Heart left ventricle (tissue), 16 donors: Measurements from ENCODE around the gene ADO. TPM values are rescaled to one million over a fixed set of nuclear protein-coding genes. Genes with fewer than 3 reads are reported as not detected.

Experiments used
- ATAC-seq, 4 donors: fragments of 200-7000 bp; cut with Tn5 transposase; one replicate each; pipeline ENCODE4 v1.9.1; 2020 to 2022; ENCODE audit warnings: moderate library complexity in 4 of 4, mild to moderate bottlenecking in 3 of 4, moderate number of reproducible peaks in 1 of 4
- DNase-seq, 5 donors: peaks; one replicate each; pipeline ENCODE4 v3.0.0-alpha.2; 2020
- H3K27ac ChIP-seq, 12 donors: fragments of 200-600 bp; sonication (generic) in 4 of 12; one replicate each; pipeline versions ENCODE4 v1.5.0 to v1.8.0; 2016 to 2022; ENCODE audit warnings: mild to moderate bottlenecking in 2 of 12
- H3K27me3 ChIP-seq, 9 donors: fragments of 200-600 bp; sonication (generic) in 2 of 9; one replicate each; pipeline versions ENCODE4 v1.5.1 to v1.8.0; 2016 to 2022; ENCODE audit warnings: mild to moderate bottlenecking in 3 of 9
- H3K36me3 ChIP-seq, 9 donors: fragments of 200-600 bp; sonication (generic) in 2 of 9; one replicate each; pipeline versions ENCODE4 v1.5.0 to v1.8.0; 2018 to 2022; ENCODE audit warnings: mild to moderate bottlenecking in 2 of 9
- H3K4me1 ChIP-seq, 12 donors: fragments of 200-600 bp; sonication (generic) in 4 of 12; one replicate each; pipeline versions ENCODE4 v1.5.0 to v1.8.0; 2016 to 2022; ENCODE audit warnings: mild to moderate bottlenecking in 3 of 12
- H3K4me3 ChIP-seq, 12 donors: fragments of 200-600 bp; sonication (generic) in 4 of 12; one replicate each; pipeline versions ENCODE4 v1.5.0 to v1.8.0; 2017 to 2022; ENCODE audit warnings: mild to moderate bottlenecking in 9 of 12, moderate library complexity in 4 of 12
- H3K9me3 ChIP-seq, 12 donors: fragments of 200-600 bp; sonication (generic) in 4 of 12; one replicate each; pipeline versions ENCODE4 v1.5.0 to v1.8.0; 2016 to 2022; ENCODE audit warnings: mild to moderate bottlenecking in 1 of 12
- POLR2A ChIP-seq, 2 donors: fragments of 450-650 bp; IDR thresholded peaks; one replicate each; pipeline ENCODE4 v1.6.1; 2017; ENCODE audit warnings: antibody characterized with exemption in 2 of 2, mild to moderate bottlenecking in 2 of 2, moderate library complexity in 2 of 2
- WGBS, 4 donors: extraction: QIAGEN DNeasy Blood & Tissue Kit in 2 of 4; methylation state at CpG; one replicate each; pipeline versions ENCODE4 v1.1.5 to v1.1.7; 2013 to 2018; 5-methylcytosine and 5-hydroxymethylcytosine counted together
- intact Hi-C, 10 donors: fragments of 100-400 bp; cut with DNase I; formaldehyde crosslinking; loops; one replicate each; pipeline versions ENCODE4 v1.11.1 to v1.14.2; 2022
- polyA plus RNA-seq, 2 donors: library from polyadenylated mRNA; stranded (reverse); fragments of 200-250 nt; gene quantifications; one replicate each; pipeline ENCODE4 v1.2.3, GENCODE V29; 2013
- total RNA-seq, 9 donors: library from RNA; depleted of rRNA in 2 of 9; stranded (reverse); fragments of >200 nt in 2 of 9; fragmentation: NEBNext Ultra II Directional in 3 of 9; extraction: Animal tissue kit (Norgen Biotek cat#: 25700) in 3 of 9; gene quantifications; one replicate each; pipeline versions ENCODE4 v1.1.0 to v1.2.4, GENCODE V29; 2016 to 2023
- TF ChIP-seq, protein P1 (sequence below), 12 donors: fragments of 200-600 bp; sonication (generic) in 4 of 12; IDR thresholded peaks; one replicate each; pipeline versions ENCODE4 v1.5.0 to v1.8.0; 2018 to 2022; ENCODE audit warnings: antibody characterized with exemption in 12 of 12, mild to moderate bottlenecking in 5 of 12
- donor health status: ischemic (EF 13 %, LVEDD 7.1; RV severe dilation, severe dysfunction).
- donor health status: healthy with polysubstance abuse.
- donor health status: DM: no; HTN: yes; CAD: no.
- donor health status: DM: no; HTN: no; CAD: no.
- donor health status: ischemic (EF 25% LVEDD 6.9; RV normal size, moderate dysfunction).
- donor health status: ischemic (EF 25% LVEDD 5.7; RV mildly dilated, moderate dysfunction).
- donor health status: healthy.
- donor health status: DM: yes; HTN: yes; CAD: no.
- donor health status: ischemic (EF 35%, LVEDD 5.7; RV mildly dilated, moderate dysfunction).
- donor health status: nonischemic (EF 11% LVEDD 7.7; RV severe dilation, severe dysfunction).
- donor health status: DM: yes; HTN: yes; CAD: no.
- donor health status: PGD.
- donor health status: ischemic (EF 29% LVEDD 5.4; RV normal size, mild dysfunction).
- donor health status: nonischemic (EF 23%, LVEDD 6.1; RV moderate dilation, normal function).

The ADO gene
- total and polyA plus RNA-seq, 11 donors = 7.6 to 35.5 (median 19.7) TPM

DNA sequence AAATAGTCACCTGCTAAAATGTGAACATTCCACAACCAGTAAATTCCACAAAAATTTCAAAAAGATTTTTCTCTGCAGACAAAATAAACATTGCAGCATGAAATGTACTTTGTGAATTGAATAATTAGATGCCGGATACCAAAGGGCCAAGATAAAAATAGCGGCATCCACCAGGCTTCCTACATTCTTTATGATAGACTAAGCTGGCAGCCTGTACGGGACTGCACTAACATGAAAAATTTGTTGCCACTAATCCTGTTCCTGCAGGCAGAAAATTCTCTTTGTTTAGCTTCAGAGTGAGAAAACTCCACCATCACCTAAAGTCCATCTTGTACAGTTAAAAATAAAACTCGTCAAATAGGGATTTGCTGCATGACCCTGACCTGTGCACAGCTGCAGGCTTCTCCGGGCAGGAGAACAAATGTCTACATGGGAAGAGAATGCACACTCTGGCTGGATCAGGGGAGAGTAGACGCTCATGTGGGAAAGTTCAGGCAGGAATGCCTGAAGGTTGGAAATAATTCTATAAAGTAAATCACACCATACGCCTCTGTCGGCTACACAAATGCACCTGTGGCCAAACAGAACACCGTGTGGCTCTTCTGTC is 15.6 kb upstream of the ADO start:
- peak; percentile 45 to 67 (median 58) for ATAC-seq
- intact Hi-C loops = no loop called here

DNA sequence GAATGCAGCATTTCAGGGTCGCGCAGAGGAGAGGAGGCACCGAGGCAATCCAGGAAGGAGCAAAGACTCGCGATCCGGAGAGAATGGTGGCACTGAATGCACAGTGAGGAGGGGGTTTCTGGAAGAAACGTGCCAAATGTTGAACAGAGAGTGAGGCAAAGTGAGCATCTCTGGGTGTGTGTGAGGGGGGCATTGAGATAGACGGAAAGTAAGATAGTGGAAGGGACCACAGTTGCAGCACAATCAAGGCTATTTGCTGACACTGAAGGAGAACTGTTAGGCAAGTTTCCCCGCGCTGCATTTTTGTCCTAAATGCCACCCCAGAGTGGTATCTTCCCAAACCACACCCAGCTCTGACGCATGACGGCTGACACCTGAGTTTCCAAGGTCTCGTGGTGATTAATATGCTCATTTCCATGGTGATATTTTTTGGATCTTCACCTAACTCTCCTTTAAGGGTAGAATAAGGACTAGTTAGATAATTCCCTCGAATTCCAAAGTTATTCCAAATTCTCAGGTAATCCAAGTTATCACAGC is 14.4 kb upstream of the ADO start:
- Histone ChIP-seq H3K4me3 (no peak overlapping the region), H3K4me1 (peaks cover 0 to 21% (median 6%) of the 10 kb centered on the region in 12 donors), H3K36me3 (no peaks in the 10 kb centered on the region), H3K27ac (no peak overlapping the region), H3K9me3 (peaks cover 0 to 7% (median under 1%) of the 10 kb centered on the region in 12 donors), H3K27me3 (no peaks in the 10 kb centered on the region)
- intact Hi-C loops = no loop called here
- TF ChIP-seq POLR2A (IDR thresholded peaks at IDR 0.05) = no peak
- TF ChIP-seq, protein P1, sequence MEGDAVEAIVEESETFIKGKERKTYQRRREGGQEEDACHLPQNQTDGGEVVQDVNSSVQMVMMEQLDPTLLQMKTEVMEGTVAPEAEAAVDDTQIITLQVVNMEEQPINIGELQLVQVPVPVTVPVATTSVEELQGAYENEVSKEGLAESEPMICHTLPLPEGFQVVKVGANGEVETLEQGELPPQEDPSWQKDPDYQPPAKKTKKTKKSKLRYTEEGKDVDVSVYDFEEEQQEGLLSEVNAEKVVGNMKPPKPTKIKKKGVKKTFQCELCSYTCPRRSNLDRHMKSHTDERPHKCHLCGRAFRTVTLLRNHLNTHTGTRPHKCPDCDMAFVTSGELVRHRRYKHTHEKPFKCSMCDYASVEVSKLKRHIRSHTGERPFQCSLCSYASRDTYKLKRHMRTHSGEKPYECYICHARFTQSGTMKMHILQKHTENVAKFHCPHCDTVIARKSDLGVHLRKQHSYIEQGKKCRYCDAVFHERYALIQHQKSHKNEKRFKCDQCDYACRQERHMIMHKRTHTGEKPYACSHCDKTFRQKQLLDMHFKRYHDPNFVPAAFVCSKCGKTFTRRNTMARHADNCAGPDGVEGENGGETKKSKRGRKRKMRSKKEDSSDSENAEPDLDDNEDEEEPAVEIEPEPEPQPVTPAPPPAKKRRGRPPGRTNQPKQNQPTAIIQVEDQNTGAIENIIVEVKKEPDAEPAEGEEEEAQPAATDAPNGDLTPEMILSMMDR (IDR thresholded peaks at IDR 0.05) = no peak
- no peak for ATAC-seq
- DNase-seq = no peak
- WGBS, 4 donors = 81 to 93% (median 90%) methylated on average over 13 to 14 of the region's 14 CpGs

More for the DNA sequence above, 15.6 kb upstream of the ADO start:
- Histone ChIP-seq H3K9me3 (peaks cover 0 to 14% (median 2%) of the 10 kb centered on the region in 12 donors), H3K27me3 (no peaks in the 10 kb centered on the region), H3K4me1 (peaks cover 0 to 15% (median 6%) of the 10 kb centered on the region in 12 donors), H3K36me3 (no peaks in the 10 kb centered on the region), H3K27ac (peak overlapping the region in 3 of 12 donors; percentile 22 to 44 (median 41)), H3K4me3 (no peak overlapping the region)
- TF ChIP-seq, protein P1 (IDR thresholded peaks at IDR 0.05) = no peak
- no peak for TF ChIP-seq POLR2A (IDR thresholded peaks at IDR 0.05)
- peak in 1 of 5 donors; percentile 22 for DNase-seq
- WGBS, 4 donors = 44 to 48% (median 46%) methylated on average over 9 of the region's 9 CpGs

DNA sequence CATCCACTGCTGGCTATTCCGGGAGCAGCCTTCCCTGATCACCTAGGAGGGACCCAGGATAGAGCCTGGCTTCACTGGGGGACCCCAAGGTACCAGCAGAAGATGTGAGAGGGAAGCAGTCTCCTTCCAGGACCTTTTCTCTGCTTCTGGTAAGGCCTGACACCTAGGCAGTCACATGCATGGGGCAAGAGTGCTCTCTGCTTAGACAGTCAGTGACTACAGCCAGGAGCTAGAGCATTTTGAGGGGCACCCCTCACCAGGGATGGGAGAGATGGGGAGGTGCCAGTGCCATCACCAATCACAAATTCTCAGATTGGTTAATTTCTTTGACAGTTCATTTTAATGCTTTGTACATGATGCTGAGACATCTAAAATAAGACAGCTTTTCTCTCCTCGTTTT is 13.9 kb upstream of the ADO start:
- TF ChIP-seq POLR2A (IDR thresholded peaks at IDR 0.05) = no peak
- TF ChIP-seq, protein P1 (IDR thresholded peaks at IDR 0.05) = no peak

DNA sequence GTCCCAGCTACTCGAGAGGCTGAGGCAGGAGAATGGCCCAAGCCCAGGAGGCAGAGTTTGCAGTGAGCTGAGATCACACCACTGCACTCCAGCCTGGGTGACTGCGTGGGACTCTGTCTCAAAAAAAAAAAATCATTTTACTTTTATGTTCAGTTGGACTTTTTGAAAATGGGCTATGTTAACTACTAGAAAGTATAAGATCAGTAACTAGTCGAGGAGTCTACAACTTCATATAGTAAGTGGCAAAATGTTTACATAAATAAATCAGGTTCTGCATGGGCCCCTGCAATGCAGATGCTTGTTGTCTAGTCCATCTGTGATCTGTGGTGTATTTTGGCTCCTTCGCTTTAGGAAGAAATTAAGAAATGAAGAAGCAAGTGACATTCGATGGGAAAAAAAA is 12.3 kb upstream of the ADO start:
- WGBS, 4 donors = 65 to 81% (median 78%) methylated on average over 5 of the region's 5 CpGs
- peak overlapping the region in 3 of 12 donors; percentile 18 to 42 (median 38) for H3K27ac ChIP-seq
- intact Hi-C loops = no loop called here
- no peak overlapping the region for H3K4me3 ChIP-seq
- no peak for ATAC-seq
- no peaks in the 10 kb centered on the region for H3K36me3 ChIP-seq
- no peak for DNase-seq
- H3K4me1 ChIP-seq = peaks cover 0 to 20% (median 6%) of the 10 kb centered on the region in 12 donors
- TF ChIP-seq, protein P1 (IDR thresholded peaks at IDR 0.05) = no peak
- no peak for TF ChIP-seq POLR2A (IDR thresholded peaks at IDR 0.05)
- no peaks in the 10 kb centered on the region for H3K27me3 ChIP-seq
- peaks cover 0 to 1% (median 0%) of the 10 kb centered on the region in 12 donors for H3K9me3 ChIP-seq

More for the DNA sequence above, 13.9 kb upstream of the ADO start:
- no peak for DNase-seq
- Histone ChIP-seq H3K36me3 (no peaks in the 10 kb centered on the region), H3K4me3 (no peak overlapping the region), H3K27ac (no peak overlapping the region), H3K27me3 (no peaks in the 10 kb centered on the region), H3K4me1 (peaks cover 0 to 21% (median 6%) of the 10 kb centered on the region in 12 donors), H3K9me3 (peaks cover 0 to 5% (median 0%) of the 10 kb centered on the region in 12 donors)
- WGBS, 4 donors = 85 to 93% (median 89%) methylated on average over 2 of the region's 2 CpGs
- intact Hi-C loops = no loop called here
- no peak for ATAC-seq
